Measurements from ENCODE around the gene ACVRL1.

The ACVRL1 gene

DNA sequence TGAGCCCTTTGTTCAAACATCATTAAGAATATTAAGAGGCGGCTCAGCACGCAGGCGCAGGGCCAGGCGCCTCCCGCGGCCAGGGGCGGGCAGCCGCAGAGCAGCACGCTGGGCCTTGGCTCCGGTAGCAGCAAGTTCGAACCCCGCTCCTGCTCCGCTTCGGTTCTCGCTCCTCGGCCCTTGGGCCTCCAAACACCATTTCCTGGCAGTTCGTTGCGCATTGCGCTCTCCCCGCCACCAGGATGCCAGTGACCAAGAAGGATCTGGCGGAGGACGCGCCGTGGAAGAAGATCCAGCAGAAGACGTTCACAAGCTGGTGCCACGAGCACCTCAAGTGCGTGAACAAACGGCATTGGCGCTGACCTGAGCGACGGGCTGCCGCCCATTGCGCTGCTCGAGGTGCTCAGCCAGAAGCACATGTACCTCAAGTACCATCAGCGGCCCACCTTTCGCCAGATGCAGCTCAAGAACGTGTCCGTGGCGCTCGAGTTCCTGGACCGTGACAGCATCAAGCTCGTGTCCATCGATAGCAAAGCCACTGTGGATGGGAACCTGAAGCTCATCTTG is 6.9 kb upstream of the ACVRL1 start:
- no peak for DNase-seq

DNA sequence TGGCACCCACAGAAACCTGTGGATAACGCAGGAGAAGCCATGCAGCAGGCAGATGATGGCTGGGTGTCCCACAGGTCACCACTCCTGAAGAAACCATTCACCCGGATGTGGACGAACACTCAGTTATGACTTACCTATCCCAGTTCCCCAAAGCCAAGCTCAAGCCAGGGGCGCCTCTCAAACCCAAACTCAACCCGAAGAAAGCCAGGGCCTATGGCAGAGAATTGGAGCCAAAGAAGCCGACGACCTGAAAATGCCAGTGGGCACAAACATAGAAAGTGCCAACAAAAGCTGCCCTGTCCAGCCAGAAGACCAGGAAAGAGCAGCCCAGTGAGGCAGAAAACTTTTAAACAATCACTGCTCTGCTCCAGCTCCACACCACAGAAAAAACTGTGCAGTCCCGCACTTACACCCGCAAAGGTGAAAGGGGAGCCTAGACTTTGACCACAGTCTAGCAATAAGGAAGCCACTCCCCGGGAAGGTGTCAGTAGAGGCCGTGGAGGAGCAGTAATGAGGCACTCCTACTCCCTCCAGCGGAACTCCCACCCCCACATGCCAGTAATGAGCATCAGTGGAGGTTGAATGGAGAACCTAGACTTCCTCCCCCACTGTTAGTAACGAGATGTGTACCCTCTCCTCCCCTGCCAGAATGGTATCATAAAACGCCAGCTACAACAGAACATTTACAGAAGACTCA is 6.0 kb upstream of the ACVRL1 start:
- DNase-seq: peak; percentile 46

DNA sequence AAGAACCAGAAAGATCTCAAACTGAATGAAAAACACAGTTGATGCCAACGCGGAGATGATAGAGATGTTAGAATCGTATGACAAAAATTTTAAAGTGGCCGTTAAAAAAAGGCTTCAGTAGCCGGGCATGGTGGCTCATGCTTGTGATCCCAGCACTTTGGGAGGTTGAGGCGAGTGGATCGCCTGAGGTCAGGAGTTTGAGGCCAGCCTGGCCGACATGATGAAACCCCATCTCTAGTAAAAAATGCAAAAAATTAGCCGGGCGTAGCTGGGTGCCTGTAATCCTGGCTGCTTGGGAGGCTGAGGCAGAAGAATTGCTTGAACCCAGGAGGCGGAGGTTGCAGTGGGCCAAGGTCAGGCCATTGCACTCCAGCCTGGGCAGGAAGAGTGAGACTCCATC is 5.4 kb upstream of the ACVRL1 start:
- DNase-seq: peak; percentile 21

DNA sequence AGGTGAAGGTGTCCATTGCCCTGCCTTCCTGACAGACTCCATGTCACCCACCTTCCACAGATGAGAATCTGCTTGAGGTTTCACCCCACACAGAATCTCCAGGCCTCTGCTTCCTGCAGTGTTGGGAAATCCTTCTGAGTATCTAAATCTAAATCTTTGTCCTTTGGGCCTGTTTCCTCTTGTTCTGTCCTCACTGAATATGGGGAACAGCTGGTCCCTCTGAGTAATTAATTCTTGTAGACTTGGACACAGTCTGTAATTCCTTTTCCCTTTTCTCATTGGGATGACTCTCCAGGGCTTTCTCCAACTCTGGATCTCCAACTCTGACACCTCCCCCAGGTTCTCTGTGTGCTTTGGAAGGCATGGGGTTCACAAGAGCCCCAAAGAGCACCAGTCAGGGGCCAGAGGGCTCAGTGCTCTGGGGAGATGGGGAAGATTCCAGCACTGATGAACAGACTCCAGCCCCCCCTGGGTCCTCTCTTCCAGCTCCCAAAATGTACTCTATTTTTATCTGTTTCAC is 2.3 kb upstream of the ACVRL1 start:
- DNase-seq: no peak

DNA sequence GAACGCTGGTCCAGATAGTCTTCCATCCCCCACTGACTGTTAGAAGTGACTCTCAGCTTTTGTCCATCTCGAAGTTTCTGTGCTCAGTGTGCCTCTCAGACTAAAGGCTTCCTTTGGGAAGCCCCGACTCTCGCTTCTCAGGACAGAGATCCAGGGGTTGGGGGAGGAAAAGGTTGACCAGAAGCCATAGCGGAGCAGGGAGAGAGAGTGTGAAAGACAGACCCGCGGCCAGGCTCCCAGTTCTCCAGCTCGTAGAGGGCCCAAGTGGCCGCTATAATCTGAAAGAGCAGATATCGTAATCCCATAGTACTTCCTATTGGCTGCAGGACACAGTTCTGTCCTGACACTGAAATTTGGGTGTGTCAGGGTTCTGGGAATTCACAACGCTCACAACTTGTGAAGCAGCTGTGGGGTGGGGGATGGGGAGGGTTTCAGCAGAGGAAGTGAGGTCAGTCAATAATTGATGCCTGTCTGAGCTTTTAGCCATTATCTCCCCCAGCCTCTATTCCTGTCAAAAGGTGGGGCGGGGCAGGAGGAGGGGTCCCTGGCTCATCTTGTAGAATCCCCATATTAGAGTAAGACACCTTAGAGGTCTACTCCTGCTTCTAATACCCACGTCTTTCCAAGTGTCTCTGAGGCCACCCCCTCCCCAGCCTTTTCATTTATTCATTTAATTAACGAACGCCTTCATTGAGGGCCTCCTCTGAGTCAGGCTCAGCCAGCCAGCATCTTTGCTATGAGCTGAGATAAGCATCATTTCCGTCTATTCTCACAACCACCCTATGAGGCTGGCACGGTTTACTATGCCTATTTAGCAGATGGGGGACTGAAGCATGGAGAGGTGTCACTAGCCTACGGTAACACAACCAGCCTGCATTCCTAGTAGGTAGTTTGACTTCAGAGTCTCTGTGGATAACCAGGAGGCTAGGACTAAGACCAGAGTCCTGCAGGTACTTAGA is 1.6 kb upstream of the ACVRL1 start:
- DNase-seq: peak; percentile 87

DNA sequence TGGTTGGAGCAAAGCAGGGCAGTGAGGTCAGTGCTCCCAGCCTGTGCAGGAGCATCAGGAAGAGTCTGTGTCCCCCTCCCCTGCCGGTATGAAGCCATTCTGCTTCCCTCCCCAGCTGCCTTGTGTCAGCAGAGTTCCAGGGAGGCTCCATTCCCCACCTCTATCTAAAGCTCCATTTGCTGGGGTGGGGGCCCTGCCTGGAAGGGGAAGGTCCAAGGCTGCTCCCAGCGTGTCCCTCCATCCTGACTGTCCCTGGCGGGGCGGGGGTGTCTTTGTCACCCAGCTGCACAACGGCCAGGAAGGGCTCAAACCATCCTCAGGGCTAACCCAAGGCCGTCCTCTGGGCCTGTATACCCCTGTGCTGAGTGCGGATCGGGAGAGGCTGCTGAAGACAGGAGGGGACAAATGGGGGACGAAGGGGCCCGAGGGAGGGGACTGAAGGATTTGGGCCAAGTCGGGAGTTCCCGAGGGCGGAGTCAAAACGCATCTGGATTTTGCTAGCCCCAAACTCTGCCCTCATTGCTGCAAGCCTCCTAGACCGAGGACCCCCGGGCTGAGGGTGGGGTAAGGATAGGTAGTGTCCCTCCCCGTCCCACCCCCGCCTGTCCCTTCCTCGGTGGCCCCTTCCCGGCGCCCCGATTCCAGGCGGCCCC is 748 bp upstream of the ACVRL1 start:
- peak; percentile 61 for DNase-seq

DNA sequence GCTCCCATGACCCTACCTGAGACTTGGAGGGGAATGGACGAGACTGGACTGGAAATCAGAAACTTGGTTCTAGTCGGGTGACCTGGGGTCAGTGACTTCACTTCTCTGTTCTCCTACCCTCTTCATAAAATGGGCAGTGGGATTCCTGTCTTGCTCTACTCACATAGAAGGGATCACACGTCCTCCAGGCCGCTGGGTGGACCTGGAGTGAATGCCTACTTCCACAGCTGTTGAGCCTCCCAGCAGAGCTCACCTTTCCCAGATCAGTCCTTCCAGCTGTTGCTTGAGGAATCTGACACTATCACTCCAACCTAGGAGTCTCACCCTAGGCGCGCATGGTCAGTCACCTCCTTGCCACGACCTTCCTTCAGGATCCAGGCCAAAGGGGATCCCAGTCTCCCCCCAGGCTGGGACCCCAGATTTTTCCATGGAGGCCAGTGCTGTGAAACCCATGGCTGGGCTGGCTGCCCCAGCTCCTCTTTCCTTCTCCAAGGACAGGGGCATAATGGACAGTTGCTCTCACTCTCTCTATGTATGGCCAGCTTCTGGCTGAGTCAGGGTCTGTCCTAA is 637 bp downstream of the ACVRL1 start:
- DNase-seq: peak; percentile 57

DNA sequence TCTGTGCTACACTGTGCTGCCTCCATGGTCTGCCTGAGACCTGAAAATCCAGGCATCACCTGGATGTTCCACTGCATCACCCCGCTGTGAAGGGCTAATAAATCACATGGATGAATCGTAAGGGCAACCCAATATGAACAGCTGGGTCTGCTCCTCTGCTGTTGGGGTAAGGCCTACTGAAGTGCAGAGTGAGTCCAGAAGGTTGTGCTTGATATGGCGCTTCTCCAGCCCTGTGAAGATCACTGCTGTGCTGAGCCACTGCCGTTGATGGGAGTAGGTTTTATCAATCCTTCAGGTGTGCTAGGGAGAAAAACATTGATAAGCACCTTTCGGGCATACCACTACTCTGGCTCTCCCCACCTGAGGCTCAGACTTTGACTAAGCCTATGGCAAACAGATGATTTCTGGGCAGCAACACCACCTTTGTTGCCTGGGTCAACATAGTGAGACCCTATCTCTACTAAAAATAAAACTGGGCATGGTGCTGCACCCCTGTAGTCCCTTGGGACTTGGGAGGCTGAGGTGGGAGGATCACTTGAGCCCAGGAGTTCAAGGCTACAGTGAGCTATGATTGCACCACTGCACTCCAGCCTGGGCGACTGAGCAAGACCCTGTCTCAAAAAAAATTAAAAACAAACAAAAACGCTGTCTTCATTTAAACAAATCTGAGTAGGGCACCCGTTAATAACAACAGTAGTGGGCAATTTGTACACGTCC is 1.7 kb downstream of the ACVRL1 start:
- peak; percentile 32 for DNase-seq

DNA sequence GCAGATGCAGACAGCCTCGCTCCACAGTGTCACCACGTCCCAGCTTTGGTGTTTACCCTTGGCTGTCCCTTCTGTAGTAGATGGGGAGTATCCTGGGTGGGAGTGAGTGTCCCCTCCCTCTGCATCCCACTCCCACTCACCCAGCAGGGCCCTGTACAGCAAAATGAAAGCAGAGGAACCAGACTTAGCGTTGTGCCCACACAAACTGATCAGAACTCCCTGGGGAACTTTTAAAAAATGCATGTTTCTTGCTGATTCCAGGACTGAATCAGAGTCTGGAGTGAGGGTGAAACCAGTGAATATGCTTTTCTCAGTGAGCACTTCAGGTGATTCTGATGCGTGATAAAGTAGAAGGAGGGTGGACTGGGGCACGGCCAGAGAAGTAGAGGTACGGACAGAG is 2.9 kb downstream of the ACVRL1 start:
- peak; percentile 45 for DNase-seq

DNA sequence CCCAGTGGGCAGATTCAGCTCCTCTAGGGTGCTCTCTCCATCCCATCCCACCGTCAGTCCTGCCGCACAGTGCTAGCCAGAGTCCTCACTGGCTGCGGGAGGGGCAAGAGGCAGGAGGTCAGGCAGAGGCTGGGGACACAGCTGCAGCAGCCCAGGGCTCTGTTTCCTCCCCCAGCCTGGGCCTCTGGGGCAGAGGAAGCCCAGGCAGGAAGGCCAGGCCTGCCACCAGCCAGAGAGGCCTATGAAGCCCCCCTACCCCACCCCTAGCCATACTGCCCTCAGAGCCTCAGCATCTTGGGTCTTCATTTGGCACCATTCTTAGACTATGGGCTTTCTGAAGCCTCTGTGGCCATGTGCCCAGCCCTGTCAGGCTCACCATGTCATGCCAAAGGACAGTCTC is 3.4 kb downstream of the ACVRL1 start:
- DNase-seq: peak; percentile 54

DNA sequence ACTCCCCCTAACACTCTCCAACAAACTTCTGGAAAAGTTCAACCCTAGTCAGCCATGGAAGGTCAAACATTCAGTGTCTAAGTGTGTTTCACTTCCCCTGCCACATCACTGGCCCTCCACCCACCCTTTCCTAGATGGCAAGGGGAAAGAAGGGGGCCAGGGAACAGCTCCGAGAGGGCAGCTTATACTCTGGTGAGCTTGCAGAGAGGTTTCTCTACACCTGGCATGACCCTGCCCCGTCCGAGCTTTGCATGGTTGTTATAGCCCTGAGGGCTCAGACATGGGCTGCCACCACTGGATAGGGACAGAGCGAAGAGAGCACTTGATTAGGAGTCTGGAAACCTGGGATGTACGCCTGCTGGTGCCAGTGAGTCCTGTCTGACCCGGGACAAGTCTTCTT is 4.0 kb downstream of the ACVRL1 start:
- peak; percentile 47 for DNase-seq

DNA sequence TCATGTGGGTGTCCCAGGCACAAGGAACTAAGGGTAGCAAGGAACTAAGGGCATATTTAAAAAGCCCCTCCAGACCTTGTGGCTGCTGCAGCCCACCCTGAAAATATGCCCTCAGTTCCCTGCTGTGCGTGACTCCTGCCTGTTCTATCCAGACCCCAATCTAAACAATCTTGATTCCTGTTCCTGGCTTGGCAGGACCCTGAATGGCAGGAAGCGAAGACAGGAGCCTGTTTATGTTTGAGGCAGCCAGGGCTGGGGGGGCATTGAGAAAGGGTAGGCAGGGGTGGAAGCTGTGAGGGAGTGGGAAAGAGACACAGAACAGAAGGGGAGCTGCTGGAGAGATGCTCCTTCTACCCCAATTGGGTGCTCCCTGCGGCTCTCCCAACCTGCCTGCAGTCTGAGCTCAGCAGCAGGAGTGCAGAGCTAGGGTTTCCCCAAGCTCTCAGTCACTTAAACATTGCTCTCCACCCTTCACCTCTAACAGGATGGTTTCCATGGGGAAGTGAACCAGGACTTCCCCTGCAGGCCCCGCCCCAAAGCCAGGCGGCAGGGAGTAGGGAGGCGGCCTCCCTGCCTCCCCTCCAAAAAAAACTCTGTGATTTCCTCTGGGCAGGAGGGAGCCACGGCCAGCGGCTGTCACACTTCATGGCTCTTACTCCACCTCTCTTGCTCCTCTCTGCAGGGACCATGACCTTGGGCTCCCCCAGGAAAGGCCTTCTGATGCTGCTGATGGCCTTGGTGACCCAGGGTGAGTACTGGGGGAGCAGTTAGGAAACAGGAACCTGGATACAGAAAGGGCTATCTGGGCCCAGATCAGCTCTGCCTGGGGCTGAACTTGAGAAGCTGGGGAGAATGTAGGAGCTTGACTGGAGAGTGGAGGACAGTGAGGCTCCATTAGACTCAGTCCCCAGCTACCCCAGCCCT is 4.7 kb downstream of the ACVRL1 start:
- peak; percentile 63 for DNase-seq

DNA sequence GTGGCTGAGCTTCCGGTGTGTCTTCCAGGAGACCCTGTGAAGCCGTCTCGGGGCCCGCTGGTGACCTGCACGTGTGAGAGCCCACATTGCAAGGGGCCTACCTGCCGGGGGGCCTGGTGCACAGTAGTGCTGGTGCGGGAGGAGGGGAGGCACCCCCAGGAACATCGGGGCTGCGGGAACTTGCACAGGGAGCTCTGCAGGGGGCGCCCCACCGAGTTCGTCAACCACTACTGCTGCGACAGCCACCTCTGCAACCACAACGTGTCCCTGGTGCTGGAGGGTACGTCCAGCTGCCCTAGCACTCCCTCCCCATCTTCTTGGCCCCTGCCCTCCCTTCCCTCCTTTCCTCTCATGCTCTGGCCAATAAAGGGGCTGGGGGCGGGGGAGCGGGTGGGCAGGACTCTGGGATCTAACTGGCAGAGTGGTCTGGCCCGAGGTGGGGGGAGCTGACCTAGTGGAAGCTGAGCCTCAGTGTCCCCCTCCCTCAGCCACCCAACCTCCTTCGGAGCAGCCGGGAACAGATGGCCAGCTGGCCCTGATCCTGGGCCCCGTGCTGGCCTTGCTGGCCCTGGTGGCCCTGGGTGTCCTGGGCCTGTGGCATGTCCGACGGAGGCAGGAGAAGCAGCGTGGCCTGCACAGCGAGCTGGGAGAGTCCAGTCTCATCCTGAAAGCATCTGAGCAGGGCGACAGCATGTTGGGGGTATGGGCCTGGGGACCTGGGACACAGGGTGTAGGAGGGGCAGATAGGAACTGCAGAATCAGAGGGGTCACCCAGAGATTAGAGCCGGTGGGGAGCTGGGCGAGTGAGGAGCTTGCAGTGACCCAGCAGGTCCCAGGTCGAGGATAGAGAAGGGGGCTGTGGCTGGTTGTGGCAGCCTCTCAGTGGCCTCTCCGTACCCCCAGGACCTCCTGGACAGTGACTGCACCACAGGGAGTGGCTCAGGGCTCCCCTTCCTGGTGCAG is 6.0 kb downstream of the ACVRL1 start:
- DNase-seq: peak; percentile 58

DNA sequence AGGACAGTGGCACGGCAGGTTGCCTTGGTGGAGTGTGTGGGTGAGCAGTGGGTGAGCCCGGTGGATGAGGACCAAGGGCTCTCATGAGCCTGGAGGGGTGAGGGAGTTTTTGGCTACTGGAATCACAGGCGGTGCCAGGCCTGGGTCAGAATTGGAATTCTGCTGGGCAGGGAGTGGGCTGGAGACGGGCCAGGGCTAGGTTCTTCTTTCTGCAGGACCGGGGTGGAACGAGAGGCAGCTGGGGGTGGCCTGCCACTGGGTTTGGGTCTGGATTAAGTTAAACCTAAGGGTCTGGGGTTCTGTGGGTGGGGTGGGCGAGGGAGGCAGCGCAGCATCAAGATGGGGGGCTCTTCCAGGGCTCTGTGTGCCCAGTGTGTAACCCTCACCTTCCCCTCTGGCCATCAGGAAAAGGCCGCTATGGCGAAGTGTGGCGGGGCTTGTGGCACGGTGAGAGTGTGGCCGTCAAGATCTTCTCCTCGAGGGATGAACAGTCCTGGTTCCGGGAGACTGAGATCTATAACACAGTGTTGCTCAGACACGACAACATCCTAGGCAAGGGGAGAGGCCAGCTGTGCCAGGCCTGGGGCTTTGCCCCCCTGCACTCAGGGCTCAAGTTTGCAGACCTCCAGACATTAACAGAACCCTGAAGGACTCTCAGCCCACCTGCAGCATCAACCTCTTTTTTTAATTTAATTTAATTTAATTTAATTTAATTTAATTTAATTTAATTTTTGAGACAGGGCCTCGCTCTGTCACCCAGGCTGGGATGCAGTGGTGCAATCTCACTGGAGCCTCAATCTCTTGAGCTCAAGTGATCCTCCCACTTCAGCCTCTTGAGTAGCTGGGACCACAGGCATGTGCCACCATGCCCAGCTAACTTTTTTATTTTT is 7.0 kb downstream of the ACVRL1 start:
- DNase-seq: peak; percentile 44

DNA sequence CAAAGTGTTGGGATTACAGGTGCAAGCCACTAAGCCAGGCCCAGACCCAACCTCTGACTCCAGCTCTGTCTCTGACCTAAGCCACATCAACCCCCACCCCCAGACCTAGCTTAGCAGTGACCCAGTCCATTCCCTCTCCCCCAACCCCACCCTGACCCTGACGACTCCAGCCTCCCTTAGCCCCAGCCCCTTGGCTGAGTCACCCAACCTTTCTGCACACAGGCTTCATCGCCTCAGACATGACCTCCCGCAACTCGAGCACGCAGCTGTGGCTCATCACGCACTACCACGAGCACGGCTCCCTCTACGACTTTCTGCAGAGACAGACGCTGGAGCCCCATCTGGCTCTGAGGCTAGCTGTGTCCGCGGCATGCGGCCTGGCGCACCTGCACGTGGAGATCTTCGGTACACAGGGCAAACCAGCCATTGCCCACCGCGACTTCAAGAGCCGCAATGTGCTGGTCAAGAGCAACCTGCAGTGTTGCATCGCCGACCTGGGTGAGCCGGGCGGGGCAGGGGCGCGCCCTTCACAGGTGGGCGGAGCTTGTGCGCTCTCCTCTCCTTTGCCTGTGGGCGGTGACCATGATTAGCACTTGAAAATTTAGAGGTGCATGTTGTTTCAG is 7.8 kb downstream of the ACVRL1 start:
- DNase-seq: peak; percentile 70

DNA sequence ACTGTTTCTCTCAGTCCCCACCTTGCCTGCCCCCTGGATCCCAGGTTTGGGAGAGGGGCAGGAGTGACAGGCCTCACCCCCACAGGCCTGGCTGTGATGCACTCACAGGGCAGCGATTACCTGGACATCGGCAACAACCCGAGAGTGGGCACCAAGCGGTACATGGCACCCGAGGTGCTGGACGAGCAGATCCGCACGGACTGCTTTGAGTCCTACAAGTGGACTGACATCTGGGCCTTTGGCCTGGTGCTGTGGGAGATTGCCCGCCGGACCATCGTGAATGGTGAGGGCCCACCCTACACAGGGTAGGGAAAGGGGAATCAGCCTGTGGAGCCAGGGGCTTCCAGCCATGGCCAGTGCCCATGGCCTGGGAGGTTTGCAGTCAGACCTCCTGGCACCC is 8.6 kb downstream of the ACVRL1 start:
- peak; percentile 36 for DNase-seq

DNA sequence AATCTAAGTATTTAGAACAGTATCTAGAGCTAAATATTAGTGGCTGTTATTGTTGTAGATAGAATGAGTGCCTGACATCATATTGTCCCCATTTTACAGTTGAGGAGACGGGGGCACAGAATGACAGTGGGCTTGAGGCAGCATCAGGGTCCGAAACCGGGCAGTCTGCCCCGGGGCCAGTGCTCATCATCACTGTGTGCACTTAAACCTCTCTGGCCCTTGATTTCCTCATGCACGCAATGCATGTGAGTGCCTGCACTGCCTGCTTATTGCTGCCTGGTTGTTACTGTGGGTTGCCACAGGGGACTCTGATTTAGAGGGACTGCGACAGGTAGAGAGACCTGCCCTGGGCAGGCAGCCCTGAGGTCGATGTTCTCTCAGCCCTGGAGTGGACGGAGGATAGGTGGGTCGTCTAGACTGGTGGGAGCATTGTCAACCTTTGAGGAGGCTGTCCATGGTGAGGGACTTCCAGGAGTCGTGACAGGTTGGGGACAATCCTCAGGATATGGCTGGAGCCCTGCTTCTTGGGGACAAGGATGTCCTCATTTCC is 9.8 kb downstream of the ACVRL1 start:
- no peak for DNase-seq
